Hematopoietic multipotent progenitor cell (in vitro differentiated cells): ENCODE data around the gene CDC37L1. TPM values are rescaled to one million over a fixed set of nuclear protein-coding genes. Genes with fewer than 3 reads are reported as not detected.
"Not testable (repeated sequence)": the region's sequence is repeated elsewhere in the genome, so short reads cannot be mapped to it uniquely, and the experiment has no call there.

ENCODE experiments used
- DNase-seq, 3 donors: peaks; one replicate each; pipeline ENCODE4 v3.0.0-alpha.2; 2011 to 2015; ENCODE audit warnings: low read depth in 2 of 3, low spot score in 2 of 3
- total RNA-seq: library from RNA; depleted of rRNA; stranded (reverse); fragments of >200 nt; gene quantifications from one replicate; pipeline ENCODE4 v1.2.3, GENCODE V29; 2012

Gene CDC37L1
- total RNA-seq, result 6.5 TPM

DNA sequence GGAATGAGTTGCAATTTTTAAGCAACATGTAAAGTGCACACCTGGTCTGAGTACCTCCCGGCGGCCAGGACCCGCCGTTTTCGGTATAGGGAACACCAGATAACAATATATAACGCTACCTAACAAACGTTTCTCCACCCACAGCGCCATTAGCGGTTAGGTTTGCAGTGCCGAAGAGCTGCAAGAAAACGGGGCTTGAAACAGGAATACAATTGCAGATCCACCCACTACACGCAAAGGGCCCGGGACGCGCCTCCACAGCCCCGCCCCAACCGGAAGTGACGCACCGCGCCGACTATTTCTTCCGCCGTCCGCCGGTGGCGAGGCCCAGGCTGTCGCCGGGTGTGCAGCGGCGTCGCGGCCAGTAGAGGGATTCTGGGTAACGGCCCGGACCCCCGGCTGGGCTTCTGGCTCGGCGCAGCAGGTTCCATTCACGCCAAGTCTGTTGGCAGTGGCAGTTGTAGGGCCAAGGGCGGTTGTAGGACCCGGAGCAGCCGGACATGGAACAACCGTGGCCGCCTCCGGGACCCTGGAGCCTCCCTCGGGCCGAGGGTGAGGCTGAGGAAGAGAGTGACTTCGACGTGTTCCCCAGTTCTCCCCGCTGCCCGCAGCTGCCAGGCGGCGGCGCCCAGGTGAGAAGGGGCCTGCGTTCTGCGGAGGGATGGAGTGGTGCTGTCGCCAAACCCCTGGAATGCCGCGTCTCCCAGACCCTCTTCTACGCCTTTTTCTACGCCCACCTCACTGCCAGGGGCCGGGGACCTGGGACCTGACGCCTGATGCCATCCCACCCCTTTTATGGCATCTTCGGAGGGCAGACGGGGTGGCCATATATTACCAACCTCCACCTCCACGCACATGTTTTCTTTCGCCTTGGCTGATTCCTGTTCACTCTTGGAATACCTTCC lies at the start of gene CDC37L1:
CDC37L1 (plus strand) TSS at position 302 of the 905 bp plus-strand sequence; CDS start at position 501, 199 bp downstream.
- DNase-seq, result peak; percentile 96 to 97 (median 96)

DNA sequence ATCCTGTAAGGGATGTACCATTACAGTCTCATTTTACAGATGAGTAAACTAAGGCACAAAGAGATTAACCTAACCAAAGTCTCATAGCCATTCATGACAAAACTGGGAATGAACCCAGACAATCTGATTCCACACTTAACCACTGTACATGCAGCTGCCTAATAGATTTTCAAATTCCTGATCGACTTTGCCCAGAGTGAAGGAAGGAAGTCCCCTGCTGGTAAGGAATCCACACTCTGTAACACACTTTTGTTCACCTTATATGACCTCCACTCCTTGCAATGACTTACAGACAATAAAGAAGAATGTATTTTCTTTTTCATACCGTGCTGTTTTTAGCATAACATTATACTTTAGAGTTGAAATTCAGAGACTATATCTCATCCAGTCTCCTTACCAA lies 48.5 kb upstream of the CDC37L1 start:
- DNase-seq, result no peak

DNA sequence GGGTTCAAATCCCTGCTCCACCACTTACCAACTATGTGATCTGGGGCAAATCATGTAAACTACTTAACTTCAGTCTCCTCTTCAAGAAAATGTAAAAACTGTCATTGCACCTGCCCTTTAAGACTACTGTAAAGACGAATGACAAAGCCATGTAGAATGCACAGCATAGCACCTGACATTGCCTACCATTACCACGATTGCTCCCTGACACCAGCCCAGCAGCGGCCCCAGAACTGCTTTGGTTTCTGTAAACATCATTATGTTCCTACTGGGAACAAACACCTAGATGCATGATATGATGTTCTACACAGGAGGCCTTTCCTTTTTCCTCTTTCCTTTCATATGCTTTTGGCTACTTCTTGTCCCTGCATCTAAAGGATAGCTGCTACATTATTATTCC lies 40.4 kb upstream of the CDC37L1 start:
- no peak for DNase-seq

DNA sequence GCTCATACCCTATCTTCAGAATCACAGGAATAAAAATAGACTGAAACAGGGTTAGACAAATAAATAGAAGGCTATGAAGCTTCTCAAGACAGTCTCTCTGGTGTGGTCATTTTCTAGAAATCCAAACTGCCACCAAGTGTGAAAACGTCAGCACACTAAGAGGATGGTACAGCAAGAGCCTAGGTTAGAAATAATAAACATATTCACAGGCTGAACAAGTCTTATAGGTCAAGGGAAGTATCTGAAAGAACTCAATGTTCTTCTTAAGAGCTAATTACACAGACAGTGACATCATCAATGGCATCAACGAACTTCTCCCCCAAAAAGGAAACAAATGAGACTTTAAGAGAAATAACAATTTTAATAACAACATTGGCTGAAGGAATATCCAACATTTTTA lies 39.9 kb upstream of the CDC37L1 start:
- no peak for DNase-seq

DNA sequence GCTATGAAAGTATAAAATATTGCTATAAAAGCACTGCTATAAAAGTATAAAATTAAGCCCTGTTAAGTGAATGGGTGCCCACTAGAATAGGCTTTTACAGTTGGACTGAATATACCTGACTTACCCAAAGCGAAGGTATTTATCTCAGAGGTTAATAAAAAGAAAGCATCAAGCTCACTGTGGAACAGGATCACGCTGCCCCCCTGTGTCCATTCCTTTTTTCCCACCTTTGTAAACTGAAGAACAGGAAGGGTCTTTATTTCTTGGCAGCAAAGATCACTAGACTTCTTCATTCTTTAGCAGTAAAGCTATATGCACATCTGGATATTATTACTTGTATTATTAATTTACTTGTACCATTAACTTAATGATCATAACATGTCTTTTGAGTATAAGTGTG lies 39.3 kb upstream of the CDC37L1 start:
- peak in 2 of 3 donors; percentile 29 to 74 for DNase-seq

DNA sequence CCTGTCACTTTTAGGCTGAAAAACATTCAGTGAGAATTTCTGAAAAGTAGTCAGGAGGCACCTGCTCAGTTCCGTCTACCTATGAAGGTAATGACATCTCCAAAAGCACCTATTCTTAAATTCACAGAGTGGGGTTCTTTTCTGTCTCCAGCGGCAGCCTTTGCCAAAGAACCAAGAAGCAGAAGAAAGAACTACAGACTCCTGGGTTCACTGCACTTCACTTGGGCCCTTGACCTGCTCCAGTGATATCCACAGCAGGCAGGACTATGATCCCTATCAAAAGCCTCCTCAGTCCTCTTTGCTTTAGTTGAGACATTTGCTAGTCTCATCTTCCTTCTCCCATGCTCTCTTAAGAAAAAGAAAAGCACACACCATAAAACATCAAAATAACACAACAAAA lies 37.0 kb upstream of the CDC37L1 start:
- no peak for DNase-seq

DNA sequence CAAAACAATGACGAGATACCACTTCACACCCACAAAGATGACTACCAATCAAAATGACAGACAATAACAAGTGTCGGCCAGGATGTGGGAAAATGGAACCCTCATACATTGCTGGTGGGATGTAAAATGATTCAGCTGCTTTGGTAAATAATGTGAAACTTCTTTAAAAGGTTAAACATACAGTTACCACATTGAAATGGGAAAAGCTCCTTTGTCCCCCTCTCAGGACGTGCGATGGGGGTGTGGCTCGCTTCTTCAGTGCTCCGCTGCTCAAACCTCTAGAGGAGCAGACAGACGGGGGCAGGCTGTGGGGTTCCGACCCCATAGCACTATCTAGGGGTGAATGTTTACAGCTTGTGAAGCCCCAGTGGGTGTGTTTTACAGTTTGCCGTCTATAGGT lies 25.3 kb upstream of the CDC37L1 start:
- no peak for DNase-seq

DNA sequence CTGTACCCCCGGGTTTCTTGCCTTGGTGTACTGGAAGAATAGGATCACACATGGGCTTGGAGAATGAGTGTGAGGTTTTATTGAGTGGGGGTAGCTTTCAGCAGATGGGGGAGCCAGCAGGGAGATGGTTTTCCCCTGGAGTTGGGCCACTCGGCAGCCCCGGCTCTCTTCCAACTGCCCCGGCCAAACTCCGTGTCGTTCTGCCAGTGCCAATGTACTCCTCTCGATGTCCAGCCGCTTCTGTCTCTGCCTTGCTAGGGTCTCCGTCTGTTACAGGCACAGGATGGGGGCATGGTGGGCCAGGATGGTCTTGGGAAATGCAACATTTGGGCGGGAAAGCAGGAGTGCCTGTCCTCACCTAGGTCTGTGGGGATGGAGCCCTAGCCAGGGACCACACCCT lies 24.8 kb upstream of the CDC37L1 start:
- DNase-seq, result no peak

DNA sequence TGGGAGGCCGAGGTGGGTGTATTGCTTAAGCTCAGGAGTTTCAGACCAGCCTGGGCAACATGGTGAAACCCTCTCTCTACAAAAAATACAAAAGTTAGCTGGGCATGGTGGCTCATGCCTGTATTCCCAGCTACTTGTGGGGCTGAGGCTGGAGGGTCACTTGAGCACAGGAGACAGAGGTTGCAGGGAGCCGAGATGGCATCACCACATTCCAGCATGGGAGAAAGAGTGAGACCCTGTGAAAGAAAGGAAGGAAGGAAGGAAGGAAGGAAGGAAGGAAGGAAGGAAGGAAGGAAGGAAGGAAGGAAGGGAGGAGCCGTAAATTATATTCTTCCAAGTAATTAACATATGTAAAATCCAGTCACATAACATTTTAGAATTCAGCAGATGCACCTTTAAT lies 23.2 kb upstream of the CDC37L1 start:
- not testable (repeated sequence) for DNase-seq

DNA sequence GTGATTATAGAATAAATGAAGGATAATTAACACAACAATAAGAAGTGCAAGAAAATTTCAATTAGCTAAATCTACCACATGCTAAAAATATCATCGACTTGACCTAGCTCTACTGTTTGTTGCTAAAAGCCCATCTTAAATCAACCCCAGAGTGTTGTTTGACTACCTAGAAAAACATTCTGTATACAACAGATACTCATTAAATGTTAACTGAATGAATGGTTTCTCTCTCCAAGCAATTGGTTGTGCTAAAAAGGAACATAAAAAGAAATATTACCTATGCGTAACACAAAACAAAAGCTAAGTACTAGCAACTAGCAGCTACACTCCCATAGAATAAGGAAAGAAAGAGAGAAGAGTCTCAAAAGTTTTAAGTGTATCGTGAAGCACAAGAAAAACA lies 22.7 kb upstream of the CDC37L1 start:
- DNase-seq, result no peak

DNA sequence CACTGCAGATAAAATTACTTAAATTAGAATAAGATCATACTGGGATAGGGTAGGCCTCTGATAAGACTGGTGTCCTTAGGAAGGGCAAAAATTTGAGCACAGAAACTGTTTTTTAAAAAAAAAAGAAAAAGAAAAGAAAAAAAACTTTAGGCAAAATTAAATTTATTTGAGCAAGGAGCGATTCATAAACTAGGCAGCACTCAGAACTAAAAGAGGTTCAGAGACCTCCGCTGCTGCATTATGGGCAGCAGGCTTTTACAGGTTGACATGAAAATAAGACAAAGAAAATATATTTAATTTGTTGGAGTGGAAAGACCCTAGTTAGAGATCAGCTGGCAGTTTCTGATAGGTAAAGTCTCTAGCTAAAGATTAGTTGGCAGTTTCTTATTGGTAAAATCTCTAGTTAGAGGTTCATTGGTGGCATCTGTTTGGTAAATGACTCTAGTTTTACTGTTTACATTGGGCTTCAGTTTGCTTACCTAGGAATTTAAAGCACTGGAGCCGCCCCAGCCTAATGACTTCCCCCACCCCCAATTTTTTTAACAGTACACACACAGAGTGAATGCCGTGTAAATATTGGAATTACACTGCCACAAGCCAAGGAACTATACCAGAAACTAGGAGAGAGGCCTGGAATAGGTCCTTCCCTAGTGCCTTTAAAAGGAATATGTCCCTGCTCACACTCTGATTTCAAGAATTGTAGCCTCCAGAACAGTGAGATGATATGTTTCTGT lies 21.8 kb upstream of the CDC37L1 start:
- DNase-seq, result no peak

DNA sequence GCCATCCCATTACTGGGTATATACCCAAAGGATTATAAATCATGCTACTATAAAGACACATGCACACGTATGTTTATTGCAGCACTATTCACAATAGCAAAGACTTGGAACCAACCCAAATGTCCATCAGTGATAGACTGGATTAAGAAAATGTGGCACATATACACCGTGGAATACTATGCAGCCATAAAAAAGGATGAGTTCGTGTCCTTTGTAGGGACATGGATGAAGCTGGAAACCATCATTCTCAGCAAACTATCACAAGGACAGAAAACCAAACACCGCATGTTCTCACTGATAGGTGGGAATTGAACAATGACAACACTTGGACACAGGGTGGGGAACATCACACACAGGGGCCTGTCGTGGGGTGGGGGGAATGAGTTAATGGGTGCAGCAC lies 18.7 kb upstream of the CDC37L1 start:
- DNase-seq, result not testable (repeated sequence)

DNA sequence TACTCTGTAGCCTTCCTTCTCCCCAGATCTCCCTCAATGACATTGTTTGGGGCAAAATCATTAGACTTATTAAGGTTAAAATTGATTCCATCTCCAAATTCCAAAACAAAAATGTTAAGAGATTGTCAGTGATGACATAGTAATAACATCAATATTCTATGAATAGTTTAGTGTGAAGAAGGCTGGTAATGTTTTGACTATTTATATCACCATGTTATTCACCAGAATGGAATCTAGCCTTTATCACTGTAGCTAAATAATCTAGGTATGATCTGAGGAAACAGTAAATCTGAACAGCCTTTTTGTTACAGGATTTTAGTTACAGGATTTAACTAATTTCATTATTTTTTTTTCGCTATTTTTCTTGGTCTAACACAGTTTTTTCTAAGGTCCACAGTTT lies 18.2 kb upstream of the CDC37L1 start:
- DNase-seq, result no peak

DNA sequence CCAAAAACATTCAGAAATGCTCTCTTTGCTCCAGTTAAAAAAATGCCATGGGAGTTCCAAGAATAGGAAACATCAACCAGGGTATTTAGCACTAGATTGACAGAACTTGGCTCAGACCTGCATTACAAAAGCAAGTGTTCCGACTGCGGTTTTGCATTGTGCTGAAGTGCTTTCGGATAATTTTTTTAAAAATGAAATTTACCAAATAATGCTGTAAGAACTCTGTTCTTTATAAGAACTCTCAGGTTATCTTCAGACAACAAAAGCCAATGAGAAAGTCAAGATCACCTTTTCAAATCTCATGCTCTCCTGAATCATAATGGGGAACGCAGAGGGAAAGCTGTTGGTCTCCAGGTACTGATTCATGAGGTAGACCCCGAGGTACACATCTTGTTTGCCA lies 17.8 kb upstream of the CDC37L1 start:
- DNase-seq, result no peak

DNA sequence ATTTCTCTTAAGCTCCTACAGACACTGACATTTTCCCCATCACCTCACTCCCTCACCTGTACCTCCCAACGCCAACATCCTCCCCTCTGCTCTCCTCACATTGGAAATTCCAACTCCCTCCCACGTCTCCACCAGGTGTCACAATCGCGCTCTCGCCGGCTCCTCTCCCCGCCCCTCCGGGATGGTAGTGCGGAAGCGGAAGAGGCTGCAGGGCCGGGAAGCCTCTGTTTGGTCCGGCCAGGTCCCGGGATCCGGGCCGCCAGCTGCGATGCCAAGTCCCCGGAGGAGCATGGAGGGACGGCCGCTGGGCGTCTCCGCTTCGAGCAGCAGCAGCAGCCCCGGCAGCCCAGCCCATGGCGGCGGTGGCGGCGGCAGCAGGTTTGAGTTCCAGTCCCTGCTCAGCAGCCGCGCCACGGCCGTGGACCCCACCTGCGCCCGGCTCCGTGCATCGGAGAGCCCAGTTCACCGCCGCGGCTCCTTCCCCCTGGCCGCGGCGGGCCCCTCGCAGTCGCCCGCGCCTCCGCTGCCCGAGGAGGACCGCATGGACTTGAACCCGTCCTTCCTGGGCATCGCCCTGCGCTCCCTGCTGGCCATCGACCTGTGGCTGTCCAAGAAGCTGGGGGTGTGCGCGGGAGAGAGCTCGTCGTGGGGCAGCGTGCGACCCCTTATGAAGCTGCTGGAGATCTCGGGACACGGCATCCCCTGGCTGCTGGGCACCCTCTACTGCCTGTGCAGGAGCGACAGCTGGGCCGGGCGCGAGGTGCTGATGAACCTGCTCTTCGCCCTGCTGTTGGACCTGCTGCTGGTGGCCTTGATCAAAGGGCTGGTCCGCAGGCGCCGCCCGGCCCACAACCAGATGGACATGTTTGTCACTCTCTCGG lies 17.0 kb upstream of the CDC37L1 start, which contains the start of gene PLPP6:
PLPP6 (plus strand) TSS at position 187 of the 881 bp plus-strand sequence; CDS start at position 269, 82 bp downstream.
- peak; percentile 56 to 71 (median 60) for DNase-seq

DNA sequence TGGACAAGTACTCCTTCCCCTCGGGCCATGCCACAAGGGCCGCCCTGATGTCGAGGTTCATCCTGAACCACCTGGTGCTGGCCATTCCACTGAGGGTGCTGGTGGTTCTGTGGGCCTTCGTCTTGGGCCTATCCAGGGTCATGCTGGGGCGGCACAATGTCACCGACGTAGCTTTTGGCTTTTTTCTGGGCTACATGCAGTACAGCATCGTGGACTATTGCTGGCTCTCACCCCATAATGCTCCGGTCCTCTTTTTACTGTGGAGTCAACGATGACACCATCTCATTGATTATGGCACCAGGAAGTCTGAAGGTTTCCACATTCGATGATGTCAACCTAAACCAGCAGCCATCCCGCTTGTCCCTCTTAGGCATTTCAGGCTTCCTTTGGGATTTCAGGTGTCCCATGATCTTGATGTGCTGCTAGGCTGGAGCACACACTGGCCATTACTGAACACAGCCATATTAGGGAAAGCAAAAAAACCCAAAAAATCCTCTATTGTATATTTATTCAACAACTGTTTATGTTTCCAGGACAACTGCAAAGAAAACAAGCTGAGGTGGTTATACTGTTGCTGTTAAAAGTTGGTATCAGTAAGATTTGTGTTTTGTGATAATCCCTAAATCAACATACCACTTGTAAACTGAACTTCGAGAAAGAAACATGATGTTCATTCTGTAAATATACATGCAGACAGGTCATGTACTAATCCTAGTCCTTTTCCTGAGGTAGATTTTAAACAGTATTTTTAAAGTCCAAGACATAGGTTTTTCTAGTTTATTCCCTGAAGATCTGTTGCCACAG lies 16.2 kb upstream of the CDC37L1 start:
- DNase-seq, result no peak

DNA sequence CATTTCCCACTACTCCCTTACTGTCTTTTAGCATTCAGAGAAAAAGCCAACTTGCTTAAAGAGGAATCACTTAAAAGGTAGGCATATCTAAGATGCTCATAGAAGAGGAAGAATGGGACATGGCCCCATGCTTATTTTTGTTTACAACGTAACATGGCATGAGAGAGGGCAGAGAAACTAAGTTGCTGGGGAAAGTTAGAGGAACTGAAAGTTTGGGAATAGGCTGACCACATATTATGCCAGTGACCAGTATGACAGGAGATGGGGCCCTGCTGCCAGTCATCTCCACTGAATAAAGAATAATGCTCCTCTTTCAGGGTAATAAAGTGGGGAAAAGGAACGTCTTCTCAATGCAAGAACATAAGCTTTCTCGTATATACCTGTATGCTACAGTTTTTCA lies 15.4 kb upstream of the CDC37L1 start:
- no peak for DNase-seq

DNA sequence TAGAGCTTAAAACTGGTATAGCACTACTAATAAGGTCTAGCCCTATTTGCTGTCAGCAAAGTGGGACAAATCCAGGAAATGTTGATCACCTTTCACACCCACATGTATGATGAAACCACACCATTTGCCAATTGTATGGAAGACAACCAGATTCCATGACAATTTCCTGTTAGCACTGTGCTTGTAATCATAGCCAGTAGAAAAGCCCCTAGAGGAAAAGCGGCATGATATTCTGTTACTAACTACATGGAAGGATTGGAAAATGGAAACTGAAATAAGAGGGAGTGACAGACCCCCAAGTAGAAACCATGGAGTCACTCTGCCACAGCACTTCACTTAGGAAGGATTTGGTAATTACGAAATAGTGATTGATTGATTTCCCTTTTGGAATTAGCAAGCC lies 14.0 kb upstream of the CDC37L1 start:
- no peak for DNase-seq

DNA sequence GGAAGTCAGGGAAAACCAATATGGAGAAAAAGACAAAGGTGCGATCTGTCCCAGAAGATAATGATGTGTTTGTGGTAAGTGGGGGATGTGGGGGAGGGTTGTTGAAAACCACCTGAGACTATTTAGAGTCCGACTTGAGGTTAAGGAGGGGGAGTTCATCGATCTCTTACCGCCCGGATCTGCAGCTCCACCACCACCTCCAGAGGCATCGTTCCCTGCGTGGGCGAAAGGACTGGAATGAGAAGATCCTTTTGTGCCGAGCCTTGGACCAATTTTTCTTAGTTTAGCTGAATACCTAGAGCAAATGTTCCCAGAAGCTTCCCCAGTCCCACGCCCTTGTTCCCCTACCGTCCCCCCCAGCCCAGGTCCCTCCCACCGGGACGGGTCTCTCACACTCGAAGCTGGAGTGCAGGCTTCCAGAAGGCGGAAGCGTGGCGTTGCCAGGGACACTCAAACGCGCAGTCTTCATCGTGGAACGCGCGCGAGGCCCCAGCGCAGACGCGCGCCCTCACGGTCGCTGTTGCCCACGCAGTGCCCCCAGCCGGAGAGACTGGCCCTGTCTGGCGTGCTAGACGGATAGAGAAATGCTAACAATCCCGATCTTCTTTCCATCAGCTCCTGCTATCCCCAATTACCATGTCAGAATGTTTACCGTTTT lies 13.2 kb upstream of the CDC37L1 start, which contains the start of gene SPATA6L:
SPATA6L (minus strand) TSS at position 439 of the 658 bp plus-strand sequence; CDS start at position 209, 230 bp downstream.
- DNase-seq, result peak in 2 of 3 donors; percentile 58 to 61
